ENCODE results near the gene B4GALNT4.
"Not testable (repeated sequence)": the region's sequence is repeated elsewhere in the genome, so short reads cannot be mapped to it uniquely, and the experiment has no call there.

Gene B4GALNT4

GRCh38 chr11:369336-370018 is at the start of gene B4GALNT4:
B4GALNT4 (plus strand) TSS chr11:369499; CDS start chr11:369804, 305 bp downstream.
- DNase-seq: peak in 43 of 56 donors; percentile 19 to 88 (median 47)

GRCh38 chr11:319888-320273 is 49.4 kb upstream of the B4GALNT4 start:
- not testable (repeated sequence) for DNase-seq

GRCh38 chr11:324156-324555 is 45.1 kb upstream of the B4GALNT4 start:
- DNase-seq: no peak

GRCh38 chr11:324593-325517 is 44.4 kb upstream of the B4GALNT4 start:
- DNase-seq: peak in 5 of 56 donors; percentile 24 to 45 (median 29)

GRCh38 chr11:325796-326591 is 43.3 kb upstream of the B4GALNT4 start:
- no peak for DNase-seq

- no peak for DNase-seq
These were observed 42.8 kb upstream of the B4GALNT4 start for GRCh38 chr11:326592-326841.

- DNase-seq: peak in 11 of 56 donors; percentile 12 to 65 (median 25)
These were observed 42.3 kb upstream of the B4GALNT4 start for GRCh38 chr11:326842-327580.

GRCh38 chr11:327581-327923 is 41.7 kb upstream of the B4GALNT4 start:
- DNase-seq: no peak

- no peak for DNase-seq
These were observed 41.3 kb upstream of the B4GALNT4 start for GRCh38 chr11:328012-328411.

GRCh38 chr11:328516-329100 is 40.7 kb upstream of the B4GALNT4 start:
- not testable (repeated sequence) for DNase-seq

- DNase-seq: no peak
These were observed 39.4 kb upstream of the B4GALNT4 start for GRCh38 chr11:329886-330253.

- no peak for DNase-seq
These were observed 39.0 kb upstream of the B4GALNT4 start for GRCh38 chr11:330307-330693.

GRCh38 chr11:330694-331357 is 38.5 kb upstream of the B4GALNT4 start:
- no peak for DNase-seq

GRCh38 chr11:331358-332060 is 37.8 kb upstream of the B4GALNT4 start:
- no peak for DNase-seq

GRCh38 chr11:332651-333480 is 36.4 kb upstream of the B4GALNT4 start:
- DNase-seq: no peak

- not testable (repeated sequence) for DNase-seq
These were observed 35.6 kb upstream of the B4GALNT4 start for GRCh38 chr11:333616-334263.

GRCh38 chr11:334264-334994 is 34.9 kb upstream of the B4GALNT4 start:
- no peak for DNase-seq

Measured in nucleus accumbens (tissue), 56 donors.